Measurements from ENCODE around the gene LRP1. TPM values are rescaled to one million over a fixed set of nuclear protein-coding genes. Genes with fewer than 3 reads are reported as not detected.

Gene LRP1
- total RNA-seq, 1 donor from 2014 or later: 591 TPM

DNA sequence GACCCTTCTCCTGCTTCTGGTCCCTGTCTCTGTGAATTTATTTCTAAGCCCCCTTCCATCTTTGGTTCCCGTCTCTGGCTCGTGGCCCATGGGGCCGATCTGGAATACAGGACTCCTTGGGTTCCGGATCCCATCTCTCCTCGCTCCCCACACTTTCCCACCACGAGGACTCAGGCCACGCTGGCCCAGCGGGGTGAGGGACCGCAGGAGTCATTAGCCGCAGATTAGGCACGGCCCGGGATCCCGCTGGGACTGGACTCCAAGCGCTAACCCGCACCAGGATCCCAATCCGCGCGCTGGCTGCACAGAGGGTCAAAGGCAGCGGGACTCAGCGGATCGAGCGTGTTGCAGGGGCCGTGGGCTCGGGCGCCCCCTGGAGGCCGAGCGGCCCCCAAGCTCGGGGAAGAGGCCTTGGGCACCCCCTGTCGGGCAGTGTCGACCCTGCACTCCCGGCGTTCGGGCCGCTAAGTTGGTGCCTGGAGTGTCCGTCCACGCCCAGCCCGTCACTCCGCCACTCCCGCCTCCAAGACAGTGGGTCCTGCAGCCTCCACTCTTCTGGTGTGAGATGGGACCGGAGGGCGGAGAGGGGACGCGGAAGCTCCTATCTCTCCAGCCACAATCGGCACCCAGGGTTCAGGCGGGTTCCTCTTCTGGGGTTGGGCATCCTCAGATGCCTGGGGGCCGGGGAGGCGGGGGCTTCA lies 110.7 kb downstream of the LRP1 start:
- TF ChIP-seq, protein P1, sequence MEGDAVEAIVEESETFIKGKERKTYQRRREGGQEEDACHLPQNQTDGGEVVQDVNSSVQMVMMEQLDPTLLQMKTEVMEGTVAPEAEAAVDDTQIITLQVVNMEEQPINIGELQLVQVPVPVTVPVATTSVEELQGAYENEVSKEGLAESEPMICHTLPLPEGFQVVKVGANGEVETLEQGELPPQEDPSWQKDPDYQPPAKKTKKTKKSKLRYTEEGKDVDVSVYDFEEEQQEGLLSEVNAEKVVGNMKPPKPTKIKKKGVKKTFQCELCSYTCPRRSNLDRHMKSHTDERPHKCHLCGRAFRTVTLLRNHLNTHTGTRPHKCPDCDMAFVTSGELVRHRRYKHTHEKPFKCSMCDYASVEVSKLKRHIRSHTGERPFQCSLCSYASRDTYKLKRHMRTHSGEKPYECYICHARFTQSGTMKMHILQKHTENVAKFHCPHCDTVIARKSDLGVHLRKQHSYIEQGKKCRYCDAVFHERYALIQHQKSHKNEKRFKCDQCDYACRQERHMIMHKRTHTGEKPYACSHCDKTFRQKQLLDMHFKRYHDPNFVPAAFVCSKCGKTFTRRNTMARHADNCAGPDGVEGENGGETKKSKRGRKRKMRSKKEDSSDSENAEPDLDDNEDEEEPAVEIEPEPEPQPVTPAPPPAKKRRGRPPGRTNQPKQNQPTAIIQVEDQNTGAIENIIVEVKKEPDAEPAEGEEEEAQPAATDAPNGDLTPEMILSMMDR (IDR thresholded peaks at IDR 0.05): peak; percentile 100
- no peaks in the 10 kb centered on the region for H3K9me3 Mint-ChIP-seq (ENCODE audit: unreplicated experiment)
- peaks cover 7% of the 10 kb centered on the region for H3K36me3 Mint-ChIP-seq (ENCODE audit: unreplicated experiment)
- peaks cover 2% of the 10 kb centered on the region for H3K27me3 Mint-ChIP-seq (ENCODE audit: unreplicated experiment)
- peak overlapping the region; percentile 91 for H3K4me3 Mint-ChIP-seq (ENCODE audit: unreplicated experiment)
- peaks cover 82% of the 10 kb centered on the region for H3K4me1 Mint-ChIP-seq (ENCODE audit: unreplicated experiment)
- peak overlapping the region; percentile 91 for H3K27ac Mint-ChIP-seq (ENCODE audit: unreplicated experiment)
- DNase-seq (ENCODE audit: extremely low spot score, unreplicated experiment): peak; percentile 98

DNA sequence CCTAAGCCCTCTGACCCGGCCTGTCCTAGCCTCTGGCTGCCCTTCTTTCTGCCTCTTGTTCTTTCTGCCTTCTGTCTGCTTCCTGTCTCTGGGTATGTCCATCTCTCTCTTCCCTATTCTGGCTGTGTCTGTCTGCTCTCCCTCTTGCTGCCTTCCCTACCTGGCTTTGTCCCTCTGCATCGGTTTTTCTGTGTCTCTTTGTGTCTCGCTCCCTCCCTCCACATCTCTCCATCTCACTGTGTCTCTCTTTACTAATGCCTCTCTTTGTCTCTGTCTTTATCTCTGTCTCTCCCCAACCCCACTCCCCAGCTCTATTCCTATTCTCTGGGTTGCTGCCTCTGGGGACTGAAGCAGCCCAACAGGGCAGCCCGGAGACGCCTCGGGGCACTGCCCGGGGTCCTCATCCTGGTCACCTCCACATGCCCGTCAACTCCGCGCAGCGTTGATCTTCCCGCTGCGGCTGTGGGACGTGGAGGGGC lies 111.3 kb downstream of the LRP1 start:
- Mint-ChIP-seq H3K27ac (ENCODE audit: unreplicated experiment) (peak overlapping the region; percentile 91), H3K36me3 (ENCODE audit: unreplicated experiment) (peaks cover under 1% of the 10 kb centered on the region), H3K4me3 (ENCODE audit: unreplicated experiment) (peak overlapping the region; percentile 91), H3K9me3 (ENCODE audit: unreplicated experiment) (no peaks in the 10 kb centered on the region), H3K4me1 (ENCODE audit: unreplicated experiment) (peaks cover 78% of the 10 kb centered on the region), H3K27me3 (ENCODE audit: unreplicated experiment) (peaks cover 2% of the 10 kb centered on the region)
- no peak for DNase-seq (ENCODE audit: extremely low spot score, unreplicated experiment)
- TF ChIP-seq, protein P1 (IDR thresholded peaks at IDR 0.05): no peak

DNA sequence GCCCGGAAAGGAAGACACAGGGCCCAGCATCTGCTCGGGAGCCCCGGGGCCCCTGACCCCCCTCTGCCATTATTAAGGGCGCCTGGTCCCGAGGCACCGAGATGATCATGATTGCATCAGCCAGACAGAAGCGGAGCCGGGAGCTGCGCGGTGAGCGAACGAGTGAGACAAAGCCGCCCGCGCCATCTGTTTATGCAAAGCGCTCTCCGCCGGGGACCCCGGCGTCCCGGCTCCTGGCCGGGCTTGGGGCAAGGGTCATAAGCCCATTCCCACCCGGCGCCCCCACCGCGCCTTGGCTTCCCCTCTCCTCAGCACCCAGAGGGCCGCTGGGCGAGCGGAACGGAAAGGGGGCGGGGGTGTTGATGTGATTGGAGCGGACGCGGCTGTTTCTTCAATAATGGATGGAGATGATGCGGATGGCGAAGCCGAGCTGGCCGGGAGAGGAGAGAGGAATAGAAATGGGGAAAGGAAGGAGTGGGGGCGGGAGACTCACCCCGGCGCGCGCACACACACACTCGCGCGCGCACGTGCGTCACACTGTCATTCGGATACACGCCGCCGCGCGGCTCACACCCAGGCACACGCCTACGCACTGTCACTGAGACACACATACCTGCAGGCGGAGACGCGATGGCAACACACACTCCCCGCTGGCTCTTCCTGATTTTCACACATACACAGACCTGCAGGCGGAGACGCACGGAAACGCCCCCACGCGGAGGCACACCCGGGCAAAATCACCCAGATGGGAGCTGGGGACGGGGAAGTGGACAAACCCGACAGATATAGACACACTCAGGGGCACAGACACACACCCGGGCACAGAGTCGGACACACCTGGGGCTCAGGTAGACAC lies 112.0 kb downstream of the LRP1 start:
- peaks cover 71% of the 10 kb centered on the region for H3K4me1 Mint-ChIP-seq (ENCODE audit: unreplicated experiment)
- TF ChIP-seq, protein P1 (IDR thresholded peaks at IDR 0.05): no peak

DNA sequence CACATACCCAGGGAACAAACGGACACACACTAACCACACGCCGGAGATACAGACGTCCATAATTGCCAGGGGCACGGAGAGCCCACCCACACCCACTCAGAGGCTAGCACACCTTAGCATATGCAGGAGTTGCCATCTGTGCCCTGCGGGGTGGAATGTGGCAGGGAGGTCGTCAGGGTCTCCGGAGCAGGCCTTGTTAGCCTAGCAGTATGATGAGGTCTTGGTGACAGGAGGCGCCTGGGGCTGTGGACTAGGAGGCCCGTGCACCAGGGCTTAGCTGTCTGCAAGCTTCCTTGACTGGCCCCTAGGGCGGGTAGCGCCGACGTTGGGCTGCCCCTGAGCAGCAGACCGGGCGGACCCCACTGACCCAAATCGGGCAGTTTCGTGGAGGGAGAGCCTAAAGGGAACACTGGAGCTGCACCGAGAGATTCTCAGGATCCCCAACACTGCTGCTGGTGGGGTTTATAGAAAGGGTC lies 112.7 kb downstream of the LRP1 start:
- Mint-ChIP-seq H3K4me3 (ENCODE audit: unreplicated experiment) (peak overlapping the region; percentile 91), H3K4me1 (ENCODE audit: unreplicated experiment) (peaks cover 66% of the 10 kb centered on the region), H3K27me3 (ENCODE audit: unreplicated experiment) (peaks cover 2% of the 10 kb centered on the region), H3K27ac (ENCODE audit: unreplicated experiment) (peak overlapping the region; percentile 91), H3K36me3 (ENCODE audit: unreplicated experiment) (peaks cover 1% of the 10 kb centered on the region), H3K9me3 (ENCODE audit: unreplicated experiment) (no peaks in the 10 kb centered on the region)
- DNase-seq (ENCODE audit: extremely low spot score, unreplicated experiment): no peak
- TF ChIP-seq, protein P1 (IDR thresholded peaks at IDR 0.05): peak; percentile 11

More for the DNA sequence above, 112.0 kb downstream of the LRP1 start:
- DNase-seq (ENCODE audit: extremely low spot score, unreplicated experiment): no peak
- Mint-ChIP-seq H3K27me3 (ENCODE audit: unreplicated experiment) (peaks cover 2% of the 10 kb centered on the region), H3K36me3 (ENCODE audit: unreplicated experiment) (peaks cover 1% of the 10 kb centered on the region), H3K9me3 (ENCODE audit: unreplicated experiment) (no peaks in the 10 kb centered on the region), H3K27ac (ENCODE audit: unreplicated experiment) (peak overlapping the region; percentile 91), H3K4me3 (ENCODE audit: unreplicated experiment) (peak overlapping the region; percentile 91)

Measured in osteocyte (in vitro differentiated cells).